IMR-90 (cell line): ENCODE data around the gene PLIN4. TPM values are rescaled to one million over a fixed set of nuclear protein-coding genes. Genes with fewer than 3 reads are reported as not detected.

Source experiments
- ATAC-seq: fragments of 200-7000 bp; cut with Tn5 transposase; 2 replicates; pipeline ENCODE4 v1.9.1; 2020; ENCODE audit warnings: low read depth, mild to moderate bottlenecking, moderate library complexity
- BruUV-seq: library from RNA; stranded (reverse); fragments of 400-500 nt; replicated peaks from 2 replicates; lab custom pipeline; 2021; lab: Mats Ljungman, UMichigan
- CTCF ChIA-PET: fragments of 300-600 bp; formaldehyde crosslinking; extraction: SDS; loops from one replicate; lab custom pipeline; 2021; ENCODE audit warnings: antibody characterized with exemption; lab: Yijun Ruan, JAX
- POLR2A ChIA-PET: fragments of 300-600 bp; sonication (Branson Sonifier 250); formaldehyde crosslinking; loops from one replicate; lab custom pipeline; 2022; ENCODE audit warnings: antibody characterized with exemption; ENCODE audit not compliant: unreplicated experiment; lab: Charles Lee
- DNase-seq: peaks from one replicate; pipeline ENCODE4 v3.0.0; 2013
- H2AFZ ChIP-seq: replicated peaks from 2 replicates; pipeline ENCODE3; 2013; ENCODE audit warnings: low read length, mild to moderate bottlenecking; ENCODE audit not compliant: poor library complexity
- H2AK5ac ChIP-seq: 2 replicates; pipeline ENCODE4 v1.6.1; 2013; ENCODE audit warnings: low read depth, low read length, inconsistent platforms
- H2AK9ac ChIP-seq: replicated peaks from 2 replicates; pipeline ENCODE3; 2013; ENCODE audit warnings: mild to moderate bottlenecking, low read depth, low read length, moderate library complexity; ENCODE audit not compliant: poor library complexity
- H2BK120ac ChIP-seq: 2 replicates; pipeline ENCODE4 v1.6.1; 2013; ENCODE audit warnings: low read depth, low read length, inconsistent platforms
- H2BK15ac ChIP-seq: 3 replicates; pipeline ENCODE4 v1.6.1; 2013; ENCODE audit warnings: low read depth, low read length, inconsistent platforms
- H2BK20ac ChIP-seq: 2 replicates; pipeline ENCODE4 v1.6.1; 2013; ENCODE audit warnings: low read depth, mild to moderate bottlenecking, inconsistent platforms, low read length, moderate library complexity
- H2BK5ac ChIP-seq: 2 replicates; pipeline ENCODE4 v1.6.1; 2013; ENCODE audit warnings: mild to moderate bottlenecking, low read depth, low read length, inconsistent platforms; ENCODE audit not compliant: poor library complexity, severe bottlenecking
- H3K14ac ChIP-seq: replicated peaks from 2 replicates; pipeline ENCODE4 v1.6.1; 2013; ENCODE audit warnings: low read depth, low read length, inconsistent platforms
- H3K18ac ChIP-seq: 2 replicates; pipeline ENCODE4 v1.6.1; 2013; ENCODE audit warnings: low read depth, low read length, control low read depth
- H3K23ac ChIP-seq: 2 replicates; pipeline ENCODE4 v1.6.1; 2013; ENCODE audit warnings: low read depth, low read length, inconsistent platforms
- H3K27ac ChIP-seq: 2 replicates; pipeline ENCODE4 v1.5.1; 2013; ENCODE audit warnings: mild to moderate bottlenecking, control low read depth, low read length; ENCODE audit not compliant: insufficient read depth
- H3K27me3 ChIP-seq: 2 replicates; pipeline ENCODE4 v1.6.1; 2013; ENCODE audit warnings: low read length; ENCODE audit not compliant: control insufficient read depth, insufficient read depth
- H3K36me3 ChIP-seq: 2 replicates; pipeline ENCODE4 v1.6.1; 2013; ENCODE audit warnings: low read length, mixed read lengths; ENCODE audit not compliant: control insufficient read depth, insufficient read depth
- H3K4ac ChIP-seq: 2 replicates; pipeline ENCODE4 v1.6.1; 2013; ENCODE audit warnings: low read depth, low read length, inconsistent platforms
- H3K4me1 ChIP-seq: 2 replicates; pipeline ENCODE4 v1.6.1; 2013; ENCODE audit warnings: low read length, mixed read lengths; ENCODE audit not compliant: control insufficient read depth, insufficient read depth
- H3K4me2 ChIP-seq: 2 replicates; pipeline ENCODE4 v1.6.1; 2013; ENCODE audit warnings: low read depth, mild to moderate bottlenecking, control low read depth, low read length, moderate library complexity
- H3K4me3 ChIP-seq: 2 replicates; pipeline ENCODE4 v1.5.1; 2013; ENCODE audit warnings: low read depth, mild to moderate bottlenecking, control low read depth, low read length, moderate library complexity; ENCODE audit not compliant: insufficient read depth
- H3K56ac ChIP-seq: 2 replicates; pipeline ENCODE4 v1.6.1; 2013; ENCODE audit warnings: low read length, inconsistent platforms; ENCODE audit not compliant: insufficient read depth; ENCODE audit errors: extremely low read depth
- H3K79me1 ChIP-seq, 2 experiments: 2 replicates each; pipeline ENCODE4 v1.6.1; 2013; ENCODE audit warnings: low read length in 2 of 2, inconsistent platforms in 1 of 2, low read depth in 1 of 2
- H3K9ac ChIP-seq: 2 replicates; pipeline ENCODE4 v1.6.1; 2013; ENCODE audit warnings: low read depth, low read length, control low read depth
- H3K9me1 ChIP-seq: 2 replicates; pipeline ENCODE4 v1.6.1; 2013; ENCODE audit warnings: low read length, inconsistent platforms; ENCODE audit not compliant: insufficient read depth
- H3K9me3 ChIP-seq: 2 replicates; pipeline ENCODE4 v1.6.1; 2013; ENCODE audit warnings: low read length; ENCODE audit not compliant: control insufficient read depth, insufficient read depth
- H4K20me1 ChIP-seq: 2 replicates; pipeline ENCODE4 v1.6.1; 2013; ENCODE audit warnings: low read length, inconsistent platforms; ENCODE audit not compliant: insufficient read depth
- H4K5ac ChIP-seq: 2 replicates; pipeline ENCODE4 v1.6.1; 2013; ENCODE audit warnings: mild to moderate bottlenecking, low read depth, low read length, control low read depth
- H4K8ac ChIP-seq, 2 experiments: 2 replicates each; pipeline ENCODE4 v1.6.1; 2013; ENCODE audit warnings: low read depth in 2 of 2, low read length in 2 of 2, control low read depth in 1 of 2, inconsistent platforms in 1 of 2
- H4K91ac ChIP-seq: 2 replicates; pipeline ENCODE4 v1.6.1; 2013; ENCODE audit warnings: low read depth, low read length, inconsistent platforms; ENCODE audit not compliant: insufficient read depth
- BHLHE40 ChIP-seq: fragments of 150-350 bp; IDR thresholded peaks from 2 replicates; pipeline ENCODE4 v1.6.1; 2016; ENCODE audit warnings: mild to moderate bottlenecking, low read depth, low read length
- CEBPB ChIP-seq: IDR thresholded peaks from 2 replicates; pipeline ENCODE4 v1.6.1; 2012; ENCODE audit warnings: low read depth, low read length, improper control_type of control experiment
- CHD1 ChIP-seq: IDR thresholded peaks from 2 replicates; pipeline ENCODE4 v1.6.1; 2012; ENCODE audit warnings: low read depth, low read length, improper control_type of control experiment
- CTCF ChIP-seq: conservative IDR thresholded peaks from 2 replicates; pipeline ENCODE4 v1.5.1; 2012; ENCODE audit warnings: mild to moderate bottlenecking, low read depth, low read length, improper control_type of control experiment
- ELK1 ChIP-seq: fragments of 150-350 bp; IDR thresholded peaks from 2 replicates; pipeline ENCODE4 v1.6.1; 2016; ENCODE audit warnings: low read depth, mild to moderate bottlenecking, low read length, moderate library complexity, borderline replicate concordance
- FOS ChIP-seq: fragments of 150-350 bp; IDR thresholded peaks from 2 replicates; pipeline ENCODE4 v1.6.1; 2016; ENCODE audit warnings: low read depth, low read length
- MAFK ChIP-seq: IDR thresholded peaks from 2 replicates; pipeline ENCODE4 v1.6.1; 2012; ENCODE audit warnings: low read depth, low read length, improper control_type of control experiment
- MAZ ChIP-seq: IDR thresholded peaks from 2 replicates; pipeline ENCODE4 v1.6.1; 2012; ENCODE audit warnings: low read depth, mild to moderate bottlenecking, low read length, improper control_type of control experiment, moderate library complexity, borderline replicate concordance
- MXI1 ChIP-seq: IDR thresholded peaks from 2 replicates; pipeline ENCODE4 v1.6.1; 2012; ENCODE audit warnings: low read depth, mild to moderate bottlenecking, low read length, moderate library complexity, borderline replicate concordance
- NFE2L2 ChIP-seq: fragments of 150-350 bp; IDR thresholded peaks from 2 replicates; pipeline ENCODE4 v1.6.1; 2016; ENCODE audit warnings: low read depth, mild to moderate bottlenecking, low read length
- POLR2A ChIP-seq: IDR thresholded peaks from 2 replicates; pipeline ENCODE4 v1.6.1; 2012; ENCODE audit warnings: mild to moderate bottlenecking, low read depth, low read length
- RAD21 ChIP-seq: IDR thresholded peaks from 2 replicates; pipeline ENCODE4 v1.6.1; 2012; ENCODE audit warnings: low read length, improper control_type of control experiment
- RCOR1 ChIP-seq: IDR thresholded peaks from 2 replicates; pipeline ENCODE4 v1.6.1; 2012; ENCODE audit warnings: mild to moderate bottlenecking, low read length, improper control_type of control experiment; ENCODE audit not compliant: insufficient replicate concordance
- RFX5 ChIP-seq: IDR thresholded peaks from 2 replicates; pipeline ENCODE4 v1.8.0; 2012; ENCODE audit warnings: low read depth, mild to moderate bottlenecking, low read length, moderate library complexity
- SMC3 ChIP-seq: fragments of 150-350 bp; IDR thresholded peaks from 2 replicates; pipeline ENCODE4 v1.6.1; 2016; ENCODE audit warnings: low read depth, mild to moderate bottlenecking, antibody characterized with exemption, low read length, moderate library complexity
- USF2 ChIP-seq: fragments of 150-350 bp; IDR thresholded peaks from 2 replicates; pipeline ENCODE4 v1.6.1; 2017; ENCODE audit warnings: mild to moderate bottlenecking, antibody characterized with exemption, low read length, low read depth
- WGBS, 2 experiments: methylation state at CpG; one replicate each; pipeline versions ENCODE4 v1.1.5 to v1.1.7; 2013; ENCODE audit warnings: missing lambda C conversion rate in 2 of 2; ENCODE audit not compliant: insufficient read length in 1 of 2; ENCODE audit errors: extremely low coverage in 2 of 2; 5-methylcytosine and 5-hydroxymethylcytosine counted together
- dilution Hi-C: fragments of 300-500 bp; cut with HindIII; formaldehyde crosslinking; loops from one replicate; pipeline ENCODE4 v1.14.3; 2018; ENCODE audit warnings: low sequenced_read_pairs; ENCODE audit not compliant: unreplicated experiment
- in situ Hi-C: fragments of 300-500 bp; cut with MboI; formaldehyde crosslinking; loops from 3 replicates; pipeline ENCODE4 v1.14.3; 2019; ENCODE audit warnings: low sequenced_read_pairs, inconsistent platforms, mixed read lengths
- intact Hi-C: fragments of 100-400 bp; cut with micrococcal nuclease; formaldehyde crosslinking; loops from 2 replicates; pipeline ENCODE4 v1.10.0; 2022
- polyA plus RNA-seq, 3 experiments: library from polyadenylated mRNA; depleted of rRNA; stranded (reverse); fragments of >200 nt; gene quantifications; 2 replicates each; pipeline ENCODE4 v1.2.3, GENCODE V29; 2012; ENCODE audit warnings: low replicate concordance in 1 of 3
- total RNA-seq: library from RNA; depleted of rRNA; stranded (reverse); fragments of >200 nt; gene quantifications from 2 replicates; pipeline ENCODE4 v1.2.3, GENCODE V29; 2012

The PLIN4 gene
- total and polyA plus RNA-seq, 2 of the 4 experiments (the other 2 are of a cell fraction), result under 0.01 to 0.09 TPM

- DNase-seq, result no peak
- intact Hi-C loops (no loop called here), dilution Hi-C loops (no loop called here), in situ Hi-C loops (no loop called here)
- Histone ChIP-seq H2BK5ac (no peak overlapping the region), H3K9ac (no peak overlapping the region), H4K8ac (no peak overlapping the region), H2AFZ (no peak overlapping the region), H2BK20ac (no peak overlapping the region), H4K91ac (no peak overlapping the region), H3K36me3 (peaks cover 72% of the 10 kb centered on the region), H3K14ac (no peak overlapping the region), H3K27me3 (no peaks in the 10 kb centered on the region), H3K79me1 (peaks cover 7 to 27% of the 10 kb centered on the region in 2 experiments), H3K4me1 (no peaks in the 10 kb centered on the region), H4K20me1 (peaks cover 14% of the 10 kb centered on the region; the same call in 1 of the 2 replicates), H2AK5ac (no peak overlapping the region), H3K56ac (no peak overlapping the region), H3K27ac (no peak overlapping the region), H2AK9ac (no peak overlapping the region), H4K5ac (no peak overlapping the region), H3K23ac (no peak overlapping the region), H3K4me3 (no peak overlapping the region), H3K9me1 (peaks cover 13% of the 10 kb centered on the region), H3K18ac (no peak overlapping the region), H2BK120ac (no peak overlapping the region), H3K4ac (no peak overlapping the region), H3K4me2 (no peak overlapping the region), H3K9me3 (no peaks in the 10 kb centered on the region), H2BK15ac (no peak overlapping the region)
- ChIA-PET CTCF (no interaction called here), POLR2A (no interaction called here)
- no peak for ATAC-seq
- BruUV-seq, result no TSS peak
- 98% methylated on average over 14 of the region's 21 CpGs; no CpG with 5 or more reads in 1 of the 2 experiments for WGBS, 2 experiments
- TF ChIP-seq CHD1, result no peak
- TF ChIP-seq RFX5, result no peak
- TF ChIP-seq NFE2L2, result no peak
- TF ChIP-seq CEBPB, result no peak
- TF ChIP-seq RCOR1, result no peak
- no peak for TF ChIP-seq RAD21
- TF ChIP-seq CTCF, result no peak
- TF ChIP-seq SMC3, result no peak
- TF ChIP-seq USF2, result no peak
- TF ChIP-seq MAFK, result no peak
- no peak for TF ChIP-seq MAZ
- no peak for TF ChIP-seq ELK1
- no peak for TF ChIP-seq POLR2A
- TF ChIP-seq MXI1, result no peak
- TF ChIP-seq BHLHE40, result no peak
- TF ChIP-seq FOS, result no peak
Measured at GRCh38 chr19:4491446-4491845, 26.8 kb downstream of the PLIN4 start.
